Type B pancreatic cell (in vitro differentiated cells): ENCODE measurements around the gene RPS14. TPM values are rescaled to one million over a fixed set of nuclear protein-coding genes. Genes with fewer than 3 reads are reported as not detected.

Source experiments
- DNase-seq: peaks from one replicate; pipeline ENCODE4 v3.0.0; 2021; ENCODE audit warnings: mixed read lengths; ENCODE audit not compliant: unreplicated experiment; ENCODE audit errors: extremely low spot score
- H3K27ac Mint-ChIP-seq: 2 replicates; pipeline ENCODE4 v1.8.0; 2021; ENCODE audit warnings: mild to moderate bottlenecking, mixed read lengths
- H3K27me3 Mint-ChIP-seq: 2 replicates; pipeline ENCODE4 v1.8.0; 2021; ENCODE audit warnings: mixed read lengths
- H3K36me3 Mint-ChIP-seq: 2 replicates; pipeline ENCODE4 v1.8.0; 2021; ENCODE audit warnings: mixed read lengths
- H3K4me1 Mint-ChIP-seq: one replicate; pipeline ENCODE4 v1.8.0; 2021; ENCODE audit warnings: mixed read lengths; ENCODE audit not compliant: unreplicated experiment
- H3K4me3 Mint-ChIP-seq: 2 replicates; pipeline ENCODE4 v1.8.0; 2021; ENCODE audit warnings: mild to moderate bottlenecking, mixed read lengths
- H3K9me3 Mint-ChIP-seq: 2 replicates; pipeline ENCODE4 v1.8.0; 2021; ENCODE audit warnings: mixed read lengths
- CTCF ChIP-seq: fragments of 200-600 bp; sonication (generic); conservative IDR thresholded peaks from 2 replicates; pipeline ENCODE4 v1.5.0; 2021; ENCODE audit warnings: antibody characterized with exemption, mild to moderate bottlenecking
- total RNA-seq: library from RNA; stranded (reverse); gene quantifications from 2 replicates; pipeline ENCODE4 v1.2.1, GENCODE V29; 2021; ENCODE audit warnings: low replicate concordance

The RPS14 gene
- total RNA-seq, 1 donor from 2014 or later = 2,469 TPM

- H3K4me1 Mint-ChIP-seq = peaks cover 3% of the 10 kb centered on the region
- H3K9me3 Mint-ChIP-seq = no peaks in the 10 kb centered on the region
- no peak overlapping the region for H3K4me3 Mint-ChIP-seq
- no peak for TF ChIP-seq CTCF
- H3K27ac Mint-ChIP-seq = peak overlapping the region; percentile 41
- DNase-seq = no peak
- H3K27me3 Mint-ChIP-seq = no peaks in the 10 kb centered on the region
- H3K36me3 Mint-ChIP-seq = peaks cover 36% of the 10 kb centered on the region
Measured at GRCh38 chr5:150397782-150398721, 51.5 kb downstream of the RPS14 start.

GRCh38 chr5:150397146-150397781 lies 52.3 kb downstream of the RPS14 start:
- Mint-ChIP-seq H3K4me1 (peaks cover 3% of the 10 kb centered on the region), H3K27ac (peak overlapping the region; percentile 41), H3K36me3 (peaks cover 32% of the 10 kb centered on the region), H3K9me3 (no peaks in the 10 kb centered on the region), H3K4me3 (no peak overlapping the region), H3K27me3 (no peaks in the 10 kb centered on the region)
- TF ChIP-seq CTCF = no peak
- DNase-seq = no peak

- no peak for DNase-seq
- H3K27ac Mint-ChIP-seq = no peak overlapping the region
- no peaks in the 10 kb centered on the region for H3K9me3 Mint-ChIP-seq
- no peak for TF ChIP-seq CTCF
- H3K36me3 Mint-ChIP-seq = peaks cover 28% of the 10 kb centered on the region
- H3K4me3 Mint-ChIP-seq = no peak overlapping the region
- peaks cover 3% of the 10 kb centered on the region for H3K4me1 Mint-ChIP-seq
- no peaks in the 10 kb centered on the region for H3K27me3 Mint-ChIP-seq
Measured at GRCh38 chr5:150396267-150396666, 53.3 kb downstream of the RPS14 start.

- DNase-seq = no peak
- H3K27ac Mint-ChIP-seq = no peak overlapping the region
- H3K9me3 Mint-ChIP-seq = no peaks in the 10 kb centered on the region
- no peaks in the 10 kb centered on the region for H3K27me3 Mint-ChIP-seq
- H3K4me3 Mint-ChIP-seq = no peak overlapping the region
- peaks cover 3% of the 10 kb centered on the region for H3K4me1 Mint-ChIP-seq
- TF ChIP-seq CTCF = no peak
- peaks cover 30% of the 10 kb centered on the region for H3K36me3 Mint-ChIP-seq
Measured at GRCh38 chr5:150395688-150395975, 53.9 kb downstream of the RPS14 start.

- no peak overlapping the region for H3K27ac Mint-ChIP-seq
- H3K4me1 Mint-ChIP-seq = no peaks in the 10 kb centered on the region
- H3K4me3 Mint-ChIP-seq = no peak overlapping the region
- no peaks in the 10 kb centered on the region for H3K9me3 Mint-ChIP-seq
- DNase-seq = no peak
- no peak for TF ChIP-seq CTCF
- H3K36me3 Mint-ChIP-seq = peaks cover 27% of the 10 kb centered on the region
- no peaks in the 10 kb centered on the region for H3K27me3 Mint-ChIP-seq
Measured at GRCh38 chr5:150394912-150395687, 54.4 kb downstream of the RPS14 start.
